GM12892 (cell line): ENCODE results near the gene IFITM1.

Experiments
- POLR2A ChIP-seq: IDR thresholded peaks from 2 replicates; pipeline ENCODE4 v1.6.1; 2011; ENCODE audit warnings: low read depth, low read length, control low read depth
- TAF1 ChIP-seq: IDR thresholded peaks from 2 replicates; pipeline ENCODE4 v1.6.1; 2011; ENCODE audit warnings: low read depth, mild to moderate bottlenecking, control low read depth, low read length, borderline replicate concordance

DNA sequence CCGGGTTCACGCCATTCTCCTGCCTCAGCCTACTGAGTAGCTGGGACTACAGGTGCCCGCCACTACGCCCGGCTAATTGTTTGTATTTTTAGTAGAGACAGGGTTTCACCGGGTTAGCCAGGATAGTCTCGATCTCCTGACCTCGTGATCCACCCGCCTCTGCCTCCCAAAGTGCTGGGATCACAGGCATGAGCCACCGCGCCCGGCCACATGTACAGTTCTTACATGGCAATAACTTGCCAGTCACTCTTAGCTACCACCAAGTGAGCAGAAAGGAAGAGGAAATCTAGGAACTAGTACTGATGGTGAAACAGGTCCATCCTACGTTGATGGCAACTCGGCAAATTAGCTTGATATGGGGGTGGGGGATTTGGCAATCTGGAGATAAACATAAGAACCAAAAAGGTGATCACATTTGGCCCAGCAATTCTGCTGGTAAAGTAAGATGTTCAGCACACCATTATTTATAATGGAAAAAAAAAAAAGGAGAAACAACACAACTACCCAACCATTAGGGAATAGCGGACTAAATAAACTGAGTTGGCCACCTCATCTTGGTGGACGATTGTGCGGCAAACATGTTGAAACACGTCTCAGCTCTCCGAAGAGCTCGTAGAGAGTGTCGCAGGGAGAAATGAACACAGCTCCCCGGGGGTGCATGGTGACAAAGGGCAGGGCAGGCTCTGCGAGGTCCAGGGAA is 30.3 kb upstream of the IFITM1 start:
- TF ChIP-seq POLR2A: no peak
- TF ChIP-seq TAF1: no peak
